ENCODE results near the gene KCNB1. TPM values are rescaled to one million over a fixed set of nuclear protein-coding genes. Genes with fewer than 3 reads are reported as not detected.

KCNB1 gene
- total RNA-seq, 1 experiment from 2014 or later, result 0.04 TPM

GRCh38 chr20:49483018-49483695, 689 bp upstream of the KCNB1 start:
- no peak overlapping the region for H3K4me3 ChIP-seq
- intact Hi-C loops (cut with micrococcal nuclease; ENCODE audit: unreplicated experiment), result no loop called here
- DNase-seq, result no peak
- H3K4me2 ChIP-seq, result peak overlapping the region; percentile 62
- H2AFZ ChIP-seq, result no peak overlapping the region
- no peaks in the 10 kb centered on the region for H3K9me2 ChIP-seq (ENCODE audit: insufficient read depth)
- POLR2A ChIA-PET (ENCODE audit: unreplicated experiment), result no interaction called here
- peaks cover 41% of the 10 kb centered on the region for H3K27me3 ChIP-seq (ENCODE audit: insufficient read depth, low read depth)
- H3K36me3 ChIP-seq (ENCODE audit: low read depth), result no peaks in the 10 kb centered on the region
- no peak overlapping the region for H3K27ac ChIP-seq
- 0 out of 2 replicates have a peak, but pooled peaks cover 6% of the 10 kb centered on the region for H3K4me1 ChIP-seq (replicated peaks; ENCODE audit: insufficient read depth)
- no peaks in the 10 kb centered on the region for H3K79me2 ChIP-seq (ENCODE audit: low read depth)
- CTCF ChIA-PET, result interaction anchor here (0.5 to 0.7 kb wide), 3 partner anchors 113 to 427 kb away, joined by 3 to 4 read pairs (median 3); no protein-coding TSS in a partner anchor
- no peaks in the 10 kb centered on the region for H3K9me3 ChIP-seq (ENCODE audit: insufficient read depth, low read depth)
- TF ChIP-seq EZH2 (IDR thresholded peaks at IDR 0.05; ENCODE audit: low read depth), result no peak
- no peak for TF ChIP-seq CTCF (conservative IDR thresholded peaks at IDR 0.05)
- BruUV-seq (replicated peaks), result no TSS peak
- peaks cover 7% of the 10 kb centered on the region; the same call in 1 of the 2 replicates for H3F3A ChIP-seq (ENCODE audit: insufficient read depth, low read depth)
- H4K20me1 ChIP-seq (ENCODE audit: insufficient read depth), result no peaks in the 10 kb centered on the region

- H3K79me2 ChIP-seq (ENCODE audit: low read depth), result no peaks in the 10 kb centered on the region
- no peak overlapping the region for H2AFZ ChIP-seq
- POLR2A ChIA-PET (ENCODE audit: unreplicated experiment), result no interaction called here
- no peaks in the 10 kb centered on the region for H4K20me1 ChIP-seq (ENCODE audit: insufficient read depth)
- no peak for DNase-seq
- H3K27ac ChIP-seq, result no peak overlapping the region
- no peaks in the 10 kb centered on the region for H3K36me3 ChIP-seq (ENCODE audit: low read depth)
- H3K4me2 ChIP-seq, result no peak overlapping the region
- H3K9me3 ChIP-seq (ENCODE audit: insufficient read depth, low read depth), result no peaks in the 10 kb centered on the region
- no peaks in the 10 kb centered on the region for H3K9me2 ChIP-seq (ENCODE audit: insufficient read depth)
- CTCF ChIA-PET, result interaction anchor here (0.7 kb wide), 1 partner anchor 289 kb away, joined by 4 read pairs; no protein-coding TSS in a partner anchor
- H3K4me1 ChIP-seq (replicated peaks; ENCODE audit: insufficient read depth), result 0 out of 2 replicates have a peak, but pooled peaks cover 6% of the 10 kb centered on the region
- intact Hi-C loops (cut with micrococcal nuclease; ENCODE audit: unreplicated experiment), result no loop called here
- H3F3A ChIP-seq (ENCODE audit: insufficient read depth, low read depth), result peaks cover 7% of the 10 kb centered on the region; the same call in 1 of the 2 replicates
- peaks cover 39% of the 10 kb centered on the region for H3K27me3 ChIP-seq (ENCODE audit: insufficient read depth, low read depth)
- no peak overlapping the region for H3K4me3 ChIP-seq
- no TSS peak for BruUV-seq (replicated peaks)
- no peak for TF ChIP-seq CTCF (conservative IDR thresholded peaks at IDR 0.05)
- no peak for TF ChIP-seq EZH2 (IDR thresholded peaks at IDR 0.05; ENCODE audit: low read depth)
Observed at GRCh38 chr20:49482173-49482572, 295 bp downstream of the KCNB1 start.

- no peak overlapping the region for H3K4me2 ChIP-seq
- no peaks in the 10 kb centered on the region for H3K79me2 ChIP-seq (ENCODE audit: low read depth)
- CTCF ChIA-PET, result interaction anchor here (0.5 kb wide), 1 partner anchor 59 kb away, joined by 3 read pairs; no protein-coding TSS in a partner anchor
- H3K4me3 ChIP-seq, result no peak overlapping the region
- H2AFZ ChIP-seq, result no peak overlapping the region
- H3K4me1 ChIP-seq (replicated peaks; ENCODE audit: insufficient read depth), result 0 out of 2 replicates have a peak, but pooled peaks cover 6% of the 10 kb centered on the region
- H4K20me1 ChIP-seq (ENCODE audit: insufficient read depth), result no peaks in the 10 kb centered on the region
- H3K9me3 ChIP-seq (ENCODE audit: insufficient read depth, low read depth), result no peaks in the 10 kb centered on the region
- H3F3A ChIP-seq (ENCODE audit: insufficient read depth, low read depth), result peaks cover 7% of the 10 kb centered on the region; the same call in 1 of the 2 replicates
- POLR2A ChIA-PET (ENCODE audit: unreplicated experiment), result no interaction called here
- no peaks in the 10 kb centered on the region for H3K36me3 ChIP-seq (ENCODE audit: low read depth)
- TF ChIP-seq EZH2 (IDR thresholded peaks at IDR 0.05; ENCODE audit: low read depth), result no peak
- no peak for TF ChIP-seq CTCF (conservative IDR thresholded peaks at IDR 0.05)
- H3K27ac ChIP-seq, result no peak overlapping the region
- no TSS peak for BruUV-seq (replicated peaks)
- peaks cover 35% of the 10 kb centered on the region for H3K27me3 ChIP-seq (ENCODE audit: insufficient read depth, low read depth)
- no peaks in the 10 kb centered on the region for H3K9me2 ChIP-seq (ENCODE audit: insufficient read depth)
- intact Hi-C loops (cut with micrococcal nuclease; ENCODE audit: unreplicated experiment), result no loop called here
- no peak for DNase-seq
Observed at GRCh38 chr20:49481116-49481515, 1.4 kb downstream of the KCNB1 start.

Measured in PC-9 (cell line).